ENCODE results near the gene FAM83E.

DNA sequence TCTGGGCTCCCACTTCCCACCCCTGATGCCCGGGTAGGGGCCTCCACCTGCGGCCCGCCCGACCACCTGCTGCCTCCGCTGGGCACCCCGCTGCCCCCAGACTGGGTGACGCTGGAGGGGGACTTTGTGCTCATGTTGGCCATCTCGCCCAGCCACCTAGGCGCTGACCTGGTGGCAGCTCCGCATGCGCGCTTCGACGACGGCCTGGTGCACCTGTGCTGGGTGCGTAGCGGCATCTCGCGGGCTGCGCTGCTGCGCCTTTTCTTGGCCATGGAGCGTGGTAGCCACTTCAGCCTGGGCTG is 14.4 kb upstream of the FAM83E start:
- no peak for TF ChIP-seq TCF12 (IDR thresholded peaks at IDR 0.05; ENCODE audit: low read depth, low read length)
- no peak for TF ChIP-seq POLR2AphosphoS5 (IDR thresholded peaks at IDR 0.05; ENCODE audit: low read length)
- no peak for TF ChIP-seq ETV6 (conservative IDR thresholded peaks at IDR 0.05 in 1 of 2, IDR thresholded peaks at IDR 0.05 in 1 of 2; ENCODE audit: borderline replicate concordance in 1 of 2, low read depth in 1 of 2)
- TF ChIP-seq CTCF (IDR thresholded peaks at IDR 0.05 in 2 of 3, conservative IDR thresholded peaks at IDR 0.05 in 1 of 3; ENCODE audit: control insufficient read depth in 2 of 3, extremely low read depth in 1 of 3, insufficient read depth in 1 of 3, low read depth in 3 of 3, low read length in 3 of 3) = no peak
- TF ChIP-seq PKNOX1 (IDR thresholded peaks at IDR 0.05) = no peak
- no peak for TF ChIP-seq FOS (IDR thresholded peaks at IDR 0.05; ENCODE audit: borderline replicate concordance, extremely low read depth, insufficient read length)
- TF ChIP-seq TCF7 (IDR thresholded peaks at IDR 0.05; ENCODE audit: borderline replicate concordance) = no peak
- no peak for TF ChIP-seq CREM (IDR thresholded peaks at IDR 0.05; ENCODE audit: low read depth)

All from GM12878 (cell line).